Transverse colon (tissue), 4 donors: ENCODE results near the gene PHF21A. TPM values are rescaled to one million over a fixed set of nuclear protein-coding genes. Genes with fewer than 3 reads are reported as not detected.

Experiments
- DNase-seq: peaks from one replicate; pipeline ENCODE4 v3.0.0-alpha.2; 2019
- H3K27ac ChIP-seq, 4 donors: fragments of 200-600 bp; sonication (generic); 2 replicates each; pipeline ENCODE4 v1.5.1; 2016 to 2018; ENCODE audit warnings: inconsistent platforms in 4 of 4
- H3K27me3 ChIP-seq: fragments of 200-600 bp; sonication (generic); 2 replicates; pipeline ENCODE4 v1.5.1; 2017; ENCODE audit warnings: inconsistent platforms
- H3K36me3 ChIP-seq, 4 donors: fragments of 200-600 bp; sonication (generic); 2 replicates each; pipeline ENCODE4 v1.5.1; 2017 to 2019; ENCODE audit warnings: inconsistent platforms in 4 of 4
- H3K4me1 ChIP-seq, 4 donors: fragments of 200-600 bp; sonication (generic); 2 replicates each; pipeline ENCODE4 v1.5.1; 2017 to 2020; ENCODE audit warnings: inconsistent platforms in 4 of 4
- H3K4me3 ChIP-seq, 4 donors: fragments of 200-600 bp; sonication (generic); 1 replicate in 1 of 4; 2 replicates in 3 of 4; pipeline versions ENCODE4 v1.5.1 to v1.6.1; 2017 to 2019; ENCODE audit warnings: inconsistent platforms in 4 of 4
- H3K9me3 ChIP-seq, 2 donors: fragments of 200-600 bp; sonication (generic); 2 replicates each; pipeline ENCODE4 v1.5.1; 2017 to 2019; ENCODE audit warnings: inconsistent platforms in 2 of 2
- CTCF ChIP-seq, 5 experiments: fragments of 200-600 bp in 3 of 5; fragments of 450-650 bp in 2 of 5; sonication (generic) in 3 of 5; IDR thresholded peaks; 1 replicate in 2 of 5; 2 replicates in 3 of 5; pipeline ENCODE4 v1.5.1; 2016 to 2017; ENCODE audit warnings: antibody characterized with exemption in 5 of 5, inconsistent platforms in 3 of 5, mild to moderate bottlenecking in 2 of 5, moderate library complexity in 1 of 5
- EP300 ChIP-seq: sonication (generic); formaldehyde crosslinking; IDR thresholded peaks from one replicate; pipeline ENCODE4 v1.6.1; 2017; ENCODE audit warnings: antibody characterized with exemption, low read depth
- POLR2A ChIP-seq: fragments of 450-650 bp; IDR thresholded peaks from one replicate; pipeline ENCODE4 v1.6.1; 2016; ENCODE audit warnings: antibody characterized with exemption, mild to moderate bottlenecking, moderate library complexity
- POLR2AphosphoS5 ChIP-seq, 3 donors: sonication (generic); formaldehyde crosslinking; IDR thresholded peaks; one replicate each; pipeline ENCODE4 v1.6.1; 2016; ENCODE audit warnings: antibody characterized with exemption in 3 of 3
- WGBS, 2 donors: methylation state at CpG; one replicate each; pipeline ENCODE4 v1.1.5; 2018; ENCODE audit warnings: low coverage in 1 of 2; 5-methylcytosine and 5-hydroxymethylcytosine counted together
- in situ Hi-C, 4 donors: fragments of 200-750 bp; cut with MboI; loops; one replicate each; pipeline versions ENCODE4 v1.15.0 to v1.15.1; 2017; ENCODE audit warnings: low sequenced_read_pairs in 3 of 4, low pct_ligation_motif_present in 1 of 4, low pct_unique_long_range_greater_than_20kb in 1 of 4
- intact Hi-C: fragments of 100-400 bp; cut with DNase I; formaldehyde crosslinking; loops from one replicate; pipeline ENCODE4 v1.15.1; 2023; ENCODE audit warnings: low total_unique reads
- total RNA-seq, 4 donors: library from RNA; depleted of rRNA; stranded (reverse); fragments of >200 nt; gene quantifications; one replicate each; pipeline ENCODE4 v1.1.0, GENCODE V29; 2016

The PHF21A gene
- total RNA-seq, 4 donors from 2014 or later = 18.6 to 57.2 (median 40.2) TPM

DNA sequence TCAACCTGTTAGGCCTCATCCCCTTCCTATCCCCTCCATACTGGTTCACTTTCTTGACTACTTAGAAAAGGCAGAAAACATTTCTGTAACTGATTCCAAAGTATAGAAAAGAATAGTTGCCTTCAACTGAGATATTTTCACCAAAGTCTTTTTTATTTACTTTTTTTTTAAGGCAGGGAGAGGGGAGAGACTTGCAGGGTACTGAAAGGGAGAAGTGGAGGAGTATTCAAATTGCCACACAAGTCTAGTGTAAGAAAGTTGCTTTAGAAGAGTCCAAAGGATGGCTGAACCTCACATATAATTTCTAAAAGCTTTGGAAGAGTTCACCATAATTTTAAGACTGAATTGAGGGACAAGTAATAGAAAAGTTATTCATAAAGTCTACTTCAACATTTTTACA, 6.3 kb downstream of the PHF21A start:
- in situ Hi-C loops (no loop called here), intact Hi-C loops (no loop called here)
- H3K4me3 ChIP-seq = no peak overlapping the region
- no peaks in the 10 kb centered on the region for H3K9me3 ChIP-seq
- H3K27ac ChIP-seq = no peak overlapping the region
- TF ChIP-seq CTCF (IDR thresholded peaks at IDR 0.05) = no peak
- no peak for TF ChIP-seq EP300
- no peak for TF ChIP-seq POLR2A
- no peak for TF ChIP-seq POLR2AphosphoS5 (IDR thresholded peaks at IDR 0.05)
- no peak for DNase-seq
- H3K27me3 ChIP-seq = no peaks in the 10 kb centered on the region
- H3K36me3 ChIP-seq = no peaks in the 10 kb centered on the region
- H3K4me1 ChIP-seq = peaks cover 12 to 58% (median 28%) of the 10 kb centered on the region in 4 donors

DNA sequence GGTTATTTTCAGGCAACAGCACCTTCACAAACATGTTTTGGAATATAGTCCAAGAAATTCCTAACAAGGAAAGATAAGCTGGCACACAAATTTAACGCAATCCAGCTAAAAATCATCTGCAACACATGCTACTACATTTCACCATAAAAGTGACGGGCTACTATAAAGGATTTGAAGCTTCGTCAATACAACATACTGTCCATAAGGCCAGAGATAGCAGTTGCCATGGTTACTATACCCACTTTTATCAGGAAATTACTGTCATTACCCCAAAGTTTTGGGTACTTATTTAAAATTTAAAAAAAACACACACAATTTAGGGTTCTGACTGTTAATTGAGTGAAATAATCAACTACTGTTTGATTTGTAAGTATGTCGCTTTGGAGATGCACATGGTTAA, 6.9 kb downstream of the PHF21A start:
- H3K27me3 ChIP-seq = no peaks in the 10 kb centered on the region
- 87 to 100% methylated on average over 4 of the region's 4 CpGs for WGBS, 2 donors
- no peaks in the 10 kb centered on the region for H3K36me3 ChIP-seq
- H3K27ac ChIP-seq = no peak overlapping the region
- H3K4me3 ChIP-seq = no peak overlapping the region
- intact Hi-C loops (no loop called here), in situ Hi-C loops (no loop called here)
- no peaks in the 10 kb centered on the region for H3K9me3 ChIP-seq
- no peak for DNase-seq
- H3K4me1 ChIP-seq = peaks cover 12 to 58% (median 27%) of the 10 kb centered on the region in 4 donors
- no peak for TF ChIP-seq POLR2A
- TF ChIP-seq CTCF (IDR thresholded peaks at IDR 0.05) = no peak
- TF ChIP-seq EP300 = no peak

DNA sequence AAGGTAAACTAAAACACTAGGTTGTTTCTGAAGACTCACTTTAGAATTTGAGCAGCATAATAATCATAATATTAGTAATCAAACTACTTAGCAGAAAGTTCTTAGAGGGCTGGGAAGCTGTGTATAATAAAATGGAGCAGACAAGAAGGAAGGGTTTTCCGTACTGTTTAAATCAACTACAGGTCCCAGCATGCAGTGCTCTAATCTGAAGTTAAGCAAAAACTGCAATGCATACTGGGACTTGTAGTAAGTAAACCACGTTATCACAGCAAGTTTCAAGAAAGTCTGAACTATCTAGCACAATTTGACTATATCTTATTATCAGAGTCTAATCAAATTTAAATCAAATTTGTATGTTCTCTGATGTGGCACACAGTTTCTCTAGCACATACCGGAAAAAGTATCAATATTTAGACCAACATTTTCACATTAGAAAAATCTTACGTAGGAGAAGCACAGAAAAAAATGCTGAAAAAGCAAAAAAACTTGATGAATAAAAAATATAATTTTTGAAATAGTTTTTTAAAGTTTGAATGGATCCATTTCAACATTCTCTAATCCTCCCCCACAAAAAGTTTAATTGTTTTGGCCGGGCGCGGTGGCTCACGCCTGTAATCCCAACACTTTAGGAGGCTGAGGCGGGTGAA, 8.2 kb downstream of the PHF21A start:
- no peak for TF ChIP-seq POLR2A
- no peak for TF ChIP-seq EP300
- TF ChIP-seq POLR2AphosphoS5 (IDR thresholded peaks at IDR 0.05) = no peak
- no peak for TF ChIP-seq CTCF (IDR thresholded peaks at IDR 0.05)
- Histone ChIP-seq H3K4me1 (peaks cover 12 to 47% (median 21%) of the 10 kb centered on the region in 4 donors), H3K36me3 (no peaks in the 10 kb centered on the region), H3K27ac (no peak overlapping the region), H3K4me3 (no peak overlapping the region), H3K9me3 (no peaks in the 10 kb centered on the region), H3K27me3 (no peaks in the 10 kb centered on the region)
- intact Hi-C loops = no loop called here
- DNase-seq = no peak
- 44 to 73% methylated on average over 4 to 9 of the region's 9 CpGs for WGBS, 2 donors
- in situ Hi-C loops = no loop called here

DNA sequence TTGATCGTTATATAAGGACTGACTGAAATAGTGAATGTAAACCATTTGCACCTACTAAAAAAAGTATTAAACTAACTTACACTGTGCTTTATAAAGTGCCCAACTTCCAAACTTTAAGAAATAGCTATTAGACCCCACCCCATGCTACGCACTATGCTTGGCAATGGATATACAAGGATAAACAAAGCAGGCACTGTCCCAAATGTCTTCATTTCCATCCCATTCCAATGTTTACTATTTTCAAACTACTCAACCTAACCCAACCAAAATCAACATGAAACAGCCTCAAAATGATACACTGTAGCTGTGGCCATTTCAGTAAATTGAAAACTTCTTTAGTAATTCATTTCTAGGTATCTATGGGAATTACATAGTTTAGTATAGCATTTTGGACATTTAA, 12.5 kb downstream of the PHF21A start:
- no peak for TF ChIP-seq CTCF (IDR thresholded peaks at IDR 0.05)
- TF ChIP-seq POLR2AphosphoS5 (IDR thresholded peaks at IDR 0.05) = no peak
- TF ChIP-seq POLR2A = no peak
- no peak for TF ChIP-seq EP300
- Histone ChIP-seq H3K27me3 (no peaks in the 10 kb centered on the region), H3K4me1 (peaks cover 0 to 42% (median 10%) of the 10 kb centered on the region in 4 donors), H3K9me3 (no peaks in the 10 kb centered on the region), H3K36me3 (no peaks in the 10 kb centered on the region), H3K27ac (no peak overlapping the region), H3K4me3 (no peak overlapping the region)
- WGBS, 2 donors = 84 to 97% methylated on average over 2 of the region's 2 CpGs
- in situ Hi-C loops (no loop called here), intact Hi-C loops (no loop called here)
- DNase-seq = no peak
